HL-60 (cell line): ENCODE measurements around the gene LINC01488.
A peak's percentile ranks its signal among the peaks of the same experiment; 100 is the strongest.

Source experiments
- CTCF ChIP-seq: IDR thresholded peaks from one replicate; pipeline ENCODE4 v1.5.1; 2011; ENCODE audit warnings: low read length, control low read depth, inconsistent platforms; ENCODE audit not compliant: insufficient read depth
- GABPA ChIP-seq: IDR thresholded peaks from 2 replicates; pipeline ENCODE4 v1.6.1; 2012; ENCODE audit warnings: low read depth
- POLR2AphosphoS5 ChIP-seq: IDR thresholded peaks from 2 replicates; pipeline ENCODE4 v1.6.1; 2012; ENCODE audit warnings: low read depth

GRCh38 chr11:69443138-69443967, 38.1 kb upstream of the LINC01488 start:
- TF ChIP-seq CTCF = no peak
- TF ChIP-seq POLR2AphosphoS5 = peak; percentile 78; the same call in 1 of the 2 replicates
- no peak for TF ChIP-seq GABPA
